HG02870 (cell line): ENCODE data around the gene TNP1.

Experiments used
- ATAC-seq: cut with Tn5 transposase; IDR thresholded peaks from one replicate; pipeline ENCODE4 v1.9.1; 2021; ENCODE audit warnings: mild to moderate bottlenecking, moderate library complexity; ENCODE audit not compliant: unreplicated experiment

Gene TNP1, protein sequence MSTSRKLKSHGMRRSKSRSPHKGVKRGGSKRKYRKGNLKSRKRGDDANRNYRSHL

DNA sequence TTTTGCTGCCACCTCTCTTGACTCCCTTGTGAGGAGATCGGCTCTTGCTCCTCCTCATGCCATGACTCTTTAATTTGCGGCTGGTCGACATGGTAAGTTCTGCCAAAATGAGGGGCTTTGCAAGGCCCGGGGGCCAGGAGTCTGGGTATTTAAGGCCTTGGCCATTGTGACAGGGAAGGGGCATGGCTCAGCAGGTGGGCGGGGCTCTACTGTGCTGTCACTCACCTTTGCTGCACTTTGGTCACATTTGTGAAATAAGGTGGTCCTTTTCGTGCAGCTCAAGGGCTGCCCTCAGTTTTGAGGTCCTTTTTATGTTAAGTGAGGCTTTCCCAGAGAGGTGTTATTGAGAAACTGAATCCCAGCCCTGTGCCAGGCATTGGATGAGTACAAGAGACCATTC lies at the start of gene TNP1:
TNP1 (minus strand) TSS at position 121 of the 400 bp plus-strand sequence; CDS start at position 91, 30 bp downstream.
- no peak for ATAC-seq

- ATAC-seq, result no peak
These were observed 48.4 kb upstream of the TNP1 start for GRCh38 chr2:216908300-216908699.

DNA sequence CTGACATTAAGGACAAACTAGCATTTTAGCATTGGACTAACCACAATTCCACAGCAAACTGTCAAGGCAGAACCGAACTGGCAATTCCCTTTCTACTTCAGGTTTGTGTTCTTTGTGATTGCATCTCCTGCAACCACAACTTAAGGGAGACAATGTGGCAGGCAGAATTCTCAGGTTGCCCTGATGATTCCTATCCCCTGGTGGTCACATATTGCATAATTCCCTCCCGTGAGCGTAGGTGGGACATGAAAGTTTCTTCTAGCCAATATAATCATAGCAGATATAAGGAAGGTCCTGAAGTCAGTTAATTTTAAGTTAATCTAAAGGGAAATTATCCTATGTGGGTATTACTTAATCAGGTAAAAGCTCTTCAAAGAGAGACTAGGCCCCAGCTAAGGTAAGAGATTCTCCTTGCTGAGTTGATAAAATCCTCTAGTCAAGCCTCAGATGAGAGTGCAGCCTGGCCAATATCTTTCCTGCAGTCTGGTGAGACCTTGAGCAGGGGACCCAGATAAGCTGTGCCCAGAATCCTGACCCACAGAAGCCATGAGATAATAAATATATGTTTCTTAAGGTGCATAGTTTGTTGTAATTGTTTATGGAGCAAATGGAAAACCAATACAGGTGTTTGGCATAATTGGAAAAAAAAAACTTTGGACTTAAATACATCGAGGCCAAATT lies 45.9 kb upstream of the TNP1 start:
- no peak for ATAC-seq

GRCh38 chr2:216904974-216905373 lies 45.1 kb upstream of the TNP1 start:
- ATAC-seq, result no peak

DNA sequence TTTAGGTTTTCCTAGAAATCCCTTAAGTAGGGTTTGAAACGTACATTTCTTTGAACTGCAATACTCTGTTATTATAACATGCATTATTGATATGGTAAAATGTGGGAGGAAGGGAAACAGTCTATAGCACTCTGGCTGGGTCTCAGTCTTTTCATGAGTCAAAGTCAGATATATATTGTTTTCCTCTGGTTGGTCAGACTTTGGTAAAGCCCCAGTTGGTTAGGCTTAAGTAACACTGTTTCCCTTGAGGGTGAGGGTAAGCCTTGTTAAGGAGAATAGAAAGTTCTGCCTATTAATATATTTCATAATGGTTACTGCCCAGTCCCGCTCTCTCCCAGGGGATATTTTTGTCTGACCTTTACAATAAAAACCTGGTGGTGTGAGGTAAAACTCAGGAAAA lies 44.7 kb upstream of the TNP1 start:
- ATAC-seq, result no peak

- ATAC-seq, result no peak
These were observed 43.6 kb upstream of the TNP1 start for GRCh38 chr2:216903470-216903869.

GRCh38 chr2:216901273-216901672 lies 41.4 kb upstream of the TNP1 start:
- ATAC-seq, result no peak

- ATAC-seq, result no peak
These were observed 40.5 kb upstream of the TNP1 start for GRCh38 chr2:216900406-216900805.

- no peak for ATAC-seq
These were observed 37.8 kb upstream of the TNP1 start for GRCh38 chr2:216897561-216898203.

DNA sequence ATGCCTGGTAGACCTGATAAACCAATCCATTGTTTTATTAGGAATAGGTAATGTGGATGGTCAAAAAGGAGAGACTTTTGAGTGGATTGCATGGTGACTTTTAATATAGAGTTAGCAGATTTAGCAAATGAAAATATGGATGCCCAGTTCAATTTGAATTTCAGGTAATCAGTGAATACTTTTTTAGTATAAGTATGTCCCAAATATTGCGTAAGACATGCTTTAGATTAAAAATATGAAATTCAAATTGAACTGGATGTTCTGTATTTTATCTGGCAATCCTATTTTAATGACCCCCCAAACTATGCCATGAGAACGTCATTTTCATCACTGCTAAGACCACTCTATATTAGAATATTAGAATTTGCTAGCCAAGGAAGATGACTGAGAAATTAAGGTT lies 30.3 kb upstream of the TNP1 start:
- no peak for ATAC-seq

DNA sequence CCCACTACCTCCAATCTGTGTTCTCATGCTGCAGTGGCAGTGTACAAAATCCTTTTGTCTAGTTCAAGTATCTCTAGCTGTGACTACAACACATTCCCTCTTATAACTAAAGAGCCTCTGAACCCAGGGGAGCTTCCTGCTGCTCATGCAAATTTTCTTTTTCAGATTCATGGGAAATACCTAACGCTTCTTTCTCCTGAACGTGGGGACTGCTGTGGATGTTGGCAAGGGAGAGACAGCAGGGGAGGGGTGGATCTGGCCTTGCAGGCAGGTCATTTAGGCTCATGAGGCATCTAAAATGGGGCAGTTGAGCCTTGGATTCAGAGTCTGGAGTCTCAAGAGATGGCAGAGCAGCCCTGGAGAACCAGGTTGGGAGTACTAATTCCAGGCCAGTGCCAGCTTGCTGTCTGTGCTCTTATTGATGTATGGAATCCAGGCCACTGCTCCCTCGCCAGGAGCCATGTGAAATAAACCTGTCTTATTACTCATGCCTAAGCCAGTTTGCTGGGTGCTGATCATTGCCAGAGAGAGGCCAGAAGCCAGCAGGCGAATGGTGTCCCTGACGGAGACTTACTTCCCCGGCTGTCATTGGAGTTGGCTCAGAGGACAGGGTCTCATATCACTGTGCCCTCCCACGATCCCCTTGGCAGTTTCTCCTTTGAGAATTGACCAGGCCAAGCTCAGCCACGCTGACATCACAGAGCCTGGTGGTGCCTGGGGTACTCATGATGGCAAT lies 29.2 kb upstream of the TNP1 start:
- ATAC-seq, result no peak

GRCh38 chr2:216888081-216888480 lies 28.2 kb upstream of the TNP1 start:
- ATAC-seq, result no peak

- no peak for ATAC-seq
These were observed 27.3 kb upstream of the TNP1 start for GRCh38 chr2:216887138-216887537.

DNA sequence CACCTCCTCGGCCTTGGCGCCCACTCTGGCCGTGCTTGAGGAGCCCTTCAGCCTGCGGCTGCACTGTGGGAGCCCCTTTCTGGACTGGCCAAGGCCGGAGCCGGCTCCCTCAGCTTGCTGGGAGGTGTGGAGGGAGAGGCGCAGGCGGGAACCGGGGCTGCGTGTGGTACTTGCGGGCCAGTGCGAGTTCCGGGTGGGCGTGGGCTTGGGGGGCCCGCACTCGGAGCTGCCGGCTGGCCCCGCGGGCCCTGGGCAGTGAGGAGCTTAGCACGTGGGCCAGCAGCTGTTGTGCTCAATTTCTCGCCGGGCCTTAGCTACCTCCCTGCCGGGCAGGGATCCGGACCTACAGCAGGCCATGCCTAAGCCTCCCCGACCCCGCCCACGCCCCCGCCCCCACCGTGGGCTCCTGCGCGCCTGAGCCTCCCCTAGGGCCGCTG lies 25.3 kb upstream of the TNP1 start:
- ATAC-seq, result no peak

- ATAC-seq, result no peak
These were observed 24.5 kb upstream of the TNP1 start for GRCh38 chr2:216884347-216884746.

- no peak for ATAC-seq
These were observed 23.0 kb upstream of the TNP1 start for GRCh38 chr2:216882876-216883275.

- ATAC-seq, result no peak
These were observed 21.5 kb upstream of the TNP1 start for GRCh38 chr2:216881411-216881810.

DNA sequence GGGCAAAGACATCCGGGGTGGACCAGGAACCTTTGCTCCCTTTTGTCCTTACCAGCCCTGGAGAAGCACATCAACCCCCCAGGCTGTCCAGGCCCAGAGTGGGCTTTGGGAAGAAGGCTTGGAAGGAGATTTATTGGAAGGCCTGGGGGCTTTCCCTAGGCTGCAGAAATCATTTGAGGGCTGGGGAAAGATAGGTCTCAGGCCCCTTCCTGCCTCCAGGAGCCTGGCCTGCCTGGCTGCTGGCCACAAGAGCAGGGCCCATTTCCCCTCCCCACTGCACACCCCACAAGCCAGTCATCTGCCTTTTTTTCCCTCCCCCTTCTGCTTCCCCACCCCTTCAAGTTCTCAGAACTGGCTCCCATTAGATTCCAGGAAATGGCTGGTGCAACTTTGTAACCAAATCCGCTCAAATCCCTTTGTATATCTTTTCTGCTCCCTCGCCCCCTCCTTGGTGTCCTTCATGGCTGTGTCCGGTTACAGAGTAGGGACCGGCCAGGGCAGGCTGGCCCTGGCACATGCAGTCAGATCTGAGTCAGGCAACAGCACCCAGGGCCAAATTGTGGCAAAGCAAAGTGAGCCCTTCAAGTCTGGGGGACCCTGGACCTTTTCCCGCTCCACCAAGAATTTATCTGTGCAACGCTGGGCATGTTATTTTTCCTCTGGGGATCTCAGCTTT lies 20.8 kb upstream of the TNP1 start:
- no peak for ATAC-seq

- ATAC-seq, result no peak
These were observed 20.1 kb upstream of the TNP1 start for GRCh38 chr2:216879727-216880508.

DNA sequence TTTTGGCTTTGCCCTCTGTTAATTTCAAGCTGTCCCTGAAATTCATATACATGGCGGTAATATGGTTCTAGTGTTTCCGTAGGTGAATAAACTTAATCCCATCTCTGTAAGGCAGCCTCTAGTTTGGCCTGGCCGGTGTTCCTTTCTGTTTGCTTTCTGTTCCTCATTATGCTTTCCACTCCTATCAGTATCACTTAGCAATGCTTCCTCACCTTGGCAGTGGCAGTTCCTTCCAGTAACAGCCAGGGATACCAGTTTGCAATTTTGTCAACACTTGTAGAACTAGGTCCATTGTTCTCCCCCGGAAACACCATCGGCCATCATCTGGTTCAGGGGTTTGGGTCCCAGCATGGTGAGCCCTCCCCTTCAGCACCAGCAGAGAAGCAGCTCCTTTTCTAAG lies 18.2 kb upstream of the TNP1 start:
- ATAC-seq, result no peak

DNA sequence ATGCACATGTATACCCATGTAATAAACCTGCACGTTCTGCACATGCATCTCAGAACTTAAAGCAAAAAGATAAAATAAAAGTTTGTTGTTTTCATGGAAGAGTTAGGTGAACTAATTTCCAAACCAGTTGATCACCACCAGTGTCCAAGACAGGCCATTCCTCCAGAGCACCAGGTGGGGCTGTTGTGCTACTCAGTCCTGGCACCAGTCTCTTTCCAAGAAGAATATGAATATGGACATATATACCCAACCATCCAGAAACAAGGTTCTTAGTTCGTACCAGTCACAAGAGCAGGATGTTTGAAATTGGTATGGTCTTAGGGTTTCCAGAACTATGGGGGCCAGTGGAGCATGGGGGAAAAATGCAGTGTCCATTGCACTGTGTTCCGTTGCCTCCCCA lies 17.2 kb upstream of the TNP1 start:
- no peak for ATAC-seq
